ENCODE results near the gene FAF1. TPM values are rescaled to one million over a fixed set of nuclear protein-coding genes. Genes with fewer than 3 reads are reported as not detected.

FAF1 gene
- total and polyA plus RNA-seq, 9 donors: 23.1 to 76.0 (median 57.1) TPM

- no peak overlapping the region for H3K4me3 ChIP-seq
- no peaks in the 10 kb centered on the region for H3K4me1 ChIP-seq (ENCODE audit: insufficient read depth)
- no peaks in the 10 kb centered on the region for H3K36me3 ChIP-seq
- no peak overlapping the region for H3K27ac ChIP-seq
- no peak for DNase-seq
- no peaks in the 10 kb centered on the region for H3K27me3 ChIP-seq
- no peaks in the 10 kb centered on the region for H3K9me3 ChIP-seq
- 40 to 59% (median 42%) methylated on average over 3 of the region's 3 CpGs for WGBS, 3 donors
- intact Hi-C loops (cut with DNase I): no loop called here
- TF ChIP-seq CTCF (IDR thresholded peaks at IDR 0.05): no peak
Observed at GRCh38 chr1:50822035-50822776, 137.9 kb downstream of the FAF1 start.

- no peaks in the 10 kb centered on the region for H3K4me1 ChIP-seq (ENCODE audit: insufficient read depth)
- TF ChIP-seq CTCF (IDR thresholded peaks at IDR 0.05): no peak
- H3K27ac ChIP-seq: no peak overlapping the region
- no peaks in the 10 kb centered on the region for H3K27me3 ChIP-seq
- DNase-seq: no peak
- H3K9me3 ChIP-seq: no peaks in the 10 kb centered on the region
- H3K36me3 ChIP-seq: no peaks in the 10 kb centered on the region
- H3K4me3 ChIP-seq: no peak overlapping the region
- intact Hi-C loops (cut with DNase I): no loop called here
- WGBS, 3 donors: 95 to 99% (median 96%) methylated on average over 2 of the region's 2 CpGs
Observed at GRCh38 chr1:50820545-50820944, 139.5 kb downstream of the FAF1 start.

- no peaks in the 10 kb centered on the region for H3K9me3 ChIP-seq
- no peaks in the 10 kb centered on the region for H3K36me3 ChIP-seq
- TF ChIP-seq EP300 (IDR thresholded peaks at IDR 0.05): no peak
- TF ChIP-seq POLR2A (IDR thresholded peaks at IDR 0.05): no peak
- TF ChIP-seq CTCF (IDR thresholded peaks at IDR 0.05): no peak
- H3K4me3 ChIP-seq: no peak overlapping the region
- peaks cover 2% of the 10 kb centered on the region for H3K4me1 ChIP-seq (ENCODE audit: insufficient read depth)
- H3K27ac ChIP-seq: no peak overlapping the region
- intact Hi-C loops (cut with DNase I): no loop called here
- H3K27me3 ChIP-seq: no peaks in the 10 kb centered on the region
- no peak for DNase-seq
- WGBS, 3 donors: 93 to 96% (median 95%) methylated on average over 4 of the region's 4 CpGs
Observed at GRCh38 chr1:50812346-50812745, 147.7 kb downstream of the FAF1 start.

GRCh38 chr1:50808296-50808695, 151.8 kb downstream of the FAF1 start:
- Histone ChIP-seq H3K36me3 (no peaks in the 10 kb centered on the region), H3K4me3 (no peak overlapping the region), H3K27ac (no peak overlapping the region), H3K9me3 (no peaks in the 10 kb centered on the region), H3K4me1 (ENCODE audit: insufficient read depth) (peaks cover 2% of the 10 kb centered on the region), H3K27me3 (no peaks in the 10 kb centered on the region)
- TF ChIP-seq CTCF (IDR thresholded peaks at IDR 0.05) (no peak), EP300 (IDR thresholded peaks at IDR 0.05) (no peak), POLR2A (IDR thresholded peaks at IDR 0.05) (no peak)
- intact Hi-C loops (cut with DNase I): no loop called here
- no peak for DNase-seq
- WGBS, 3 donors: 96 to 98% (median 97%) methylated on average over 3 of the region's 3 CpGs

Measured in ovary (tissue), 9 donors.